HepG2 (cell line): ENCODE results near the gene KIF1B. TPM values are rescaled to one million over a fixed set of nuclear protein-coding genes. Genes with fewer than 3 reads are reported as not detected.
A peak's percentile ranks its signal among the peaks of the same experiment; 100 is the strongest.

ENCODE experiments used
- CENPT ChIP-seq: sonication (generic); formaldehyde crosslinking; IDR thresholded peaks from 2 replicates; pipeline ENCODE4 v1.8.0; 2022; ENCODE audit warnings: low read depth, mild to moderate bottlenecking, moderate library complexity, missing genetic modification reagents
- GRHL1 ChIP-seq: sonication (generic); formaldehyde crosslinking; conservative IDR thresholded peaks from 2 replicates; pipeline ENCODE4 v1.8.0; 2022; ENCODE audit warnings: missing genetic modification reagents
- MAFF ChIP-seq: IDR thresholded peaks from 2 replicates; pipeline ENCODE4 v1.6.1; 2011; ENCODE audit warnings: low read depth, low read length, improper control_type of control experiment
- PAX8 ChIP-seq: sonication (generic); formaldehyde crosslinking; IDR thresholded peaks from 2 replicates; pipeline ENCODE4 v1.8.0; 2022; ENCODE audit warnings: mild to moderate bottlenecking, missing genetic modification reagents, borderline replicate concordance
- POLR2G ChIP-seq: fragments of 200-400 bp; formaldehyde crosslinking; IDR thresholded peaks from 2 replicates; pipeline ENCODE4 v1.6.1; 2018; ENCODE audit warnings: mild to moderate bottlenecking, low read depth, low read length, moderate library complexity
- RARA ChIP-seq: IDR thresholded peaks from 2 replicates; pipeline ENCODE4 v1.6.1; 2016; ENCODE audit warnings: missing genetic modification reagents, missing compliant biosample characterization
- SUZ12 ChIP-seq: fragments of 150-350 bp; IDR thresholded peaks from 2 replicates; pipeline ENCODE4 v1.6.1; 2014; ENCODE audit warnings: low read depth, low read length
- TRAFD1 ChIP-seq: sonication (generic); formaldehyde crosslinking; IDR thresholded peaks from 2 replicates; pipeline ENCODE4 v1.5.1; 2020; ENCODE audit warnings: missing genetic modification reagents, mild to moderate bottlenecking, borderline replicate concordance
- USF2 ChIP-seq, 2 experiments: sonication (generic) in 1 of 2; formaldehyde crosslinking in 1 of 2; IDR thresholded peaks; 2 replicates each; pipeline versions ENCODE4 v1.5.1 to v1.6.1; 2011 to 2020; ENCODE audit warnings: borderline replicate concordance in 1 of 2, low read depth in 1 of 2, low read length in 1 of 2, mild to moderate bottlenecking in 1 of 2, missing genetic modification reagents in 1 of 2, moderate library complexity in 1 of 2
- ZFP41 ChIP-seq: sonication (generic); formaldehyde crosslinking; IDR thresholded peaks from 2 replicates; pipeline ENCODE4 v1.4.0; 2020; ENCODE audit warnings: mild to moderate bottlenecking, missing genetic modification reagents, borderline replicate concordance
- ZFP82 ChIP-seq: sonication (generic); formaldehyde crosslinking; IDR thresholded peaks from 2 replicates; pipeline ENCODE4 v1.5.1; 2020; ENCODE audit warnings: mild to moderate bottlenecking, missing genetic modification reagents, borderline replicate concordance
- ZNF34 ChIP-seq: sonication (generic); formaldehyde crosslinking; IDR thresholded peaks from 2 replicates; pipeline ENCODE4 v1.4.0; 2020; ENCODE audit warnings: mild to moderate bottlenecking, missing genetic modification reagents, borderline replicate concordance
- ZNF646 ChIP-seq: sonication (generic); formaldehyde crosslinking; IDR thresholded peaks from 2 replicates; pipeline ENCODE4 v1.9.0; 2021; ENCODE audit warnings: mild to moderate bottlenecking, missing genetic modification reagents
- ZNF749 ChIP-seq: sonication (generic); formaldehyde crosslinking; IDR thresholded peaks from 2 replicates; pipeline ENCODE4 v1.8.0; 2022; ENCODE audit warnings: mild to moderate bottlenecking, missing genetic modification reagents, moderate library complexity, borderline replicate concordance
- polyA plus RNA-seq, 8 experiments: library from polyadenylated mRNA; depleted of rRNA in 3 of 8; stranded (reverse) in 7 of 8; unstranded in 1 of 8; fragments of >200 nt; fragmentation: Illumina TruSeq in 4 of 8; extraction: Trizol in 4 of 8; gene quantifications; 2 replicates each; pipeline versions ENCODE4 v1.2.1 to v1.2.3, GENCODE V29; 2011 to 2016; ENCODE audit warnings: low read depth in 4 of 8, missing spikeins in 1 of 8, mixed read lengths in 1 of 8; ENCODE audit not compliant: insufficient read depth in 1 of 8
- total RNA-seq, 5 experiments: library from RNA; depleted of rRNA; stranded (reverse); fragments of >200 nt; fragmentation: Illumina TruSeq; extraction: Trizol; gene quantifications; 2 replicates each; pipeline ENCODE4 v1.2.3, GENCODE V29; 2016; ENCODE audit warnings: low read depth in 1 of 5

KIF1B gene
- total and polyA plus RNA-seq, 2 of the 13 experiments (the other 11 are each of a cell fraction or from before 2014, with no cell fraction given), result 26.7 to 32.5 TPM

GRCh38 chr1:10209905-10210810 is at the start of gene KIF1B (continued):
- TF ChIP-seq TRAFD1 (CRISPR knock-in tag), result no peak
- TF ChIP-seq SUZ12, result no peak
- 0 out of 2 replicates have a peak, but pooled peaks have one; percentile 27 for TF ChIP-seq RARA (CRISPR knock-in tag)
- TF ChIP-seq ZFP82 (CRISPR knock-in tag), result no peak; the same call in 1 of the 2 replicates
- TF ChIP-seq ZNF646 (CRISPR knock-in tag), result no peak
- TF ChIP-seq MAFF, result no peak
- TF ChIP-seq ZFP41 (CRISPR knock-in tag), result no peak
- no peak for TF ChIP-seq ZNF34 (CRISPR knock-in tag)
- TF ChIP-seq GRHL1 (CRISPR knock-in tag), result no peak
- TF ChIP-seq PAX8 (CRISPR knock-in tag), result no peak
- TF ChIP-seq USF2 (IDR thresholded peaks at IDR 0.05; ENCODE audit: low read depth, low read length), result no peak
- TF ChIP-seq USF2 (CRISPR knock-in tag; IDR thresholded peaks at IDR 0.05; ENCODE audit: borderline replicate concordance), result no peak
- peak; percentile 70; the same call in 1 of the 2 replicates for TF ChIP-seq ZNF749 (CRISPR knock-in tag)
- peak; percentile 81 for TF ChIP-seq POLR2G
- TF ChIP-seq CENPT (CRISPR knock-in tag), result no peak
